Measurements from ENCODE around the gene MRPS5.

MRPS5 gene

DNA sequence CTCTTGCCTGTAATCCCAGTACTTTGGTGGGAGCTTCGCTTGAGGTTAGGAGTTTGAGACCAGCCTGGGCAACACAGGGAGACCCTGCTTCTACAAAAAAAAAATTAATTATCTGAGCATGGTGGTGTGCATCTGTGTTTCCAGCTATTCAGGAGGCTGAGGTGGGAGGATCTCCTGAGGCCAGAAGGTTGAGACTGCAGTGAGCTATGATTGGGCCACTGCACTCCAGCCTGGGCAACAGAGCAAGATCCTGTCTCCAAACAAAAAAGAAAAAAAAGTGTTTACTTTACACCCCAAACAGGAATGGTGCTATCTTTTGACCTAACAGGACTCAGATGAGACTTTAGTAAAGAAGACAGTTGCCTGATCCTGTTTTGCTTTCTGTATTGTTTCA lies 60.5 kb downstream of the MRPS5 start:
- no peak for DNase-seq (ENCODE audit: low read depth, low spot score)
- no peak overlapping the region for H3K4me3 ChIP-seq (ENCODE audit: low read depth, low read length)
- ChIA-PET CTCF (interaction anchor here (1.1 to 3.9 kb wide), 2 partner anchors 15 to 18 kb away, joined by 3 to 19 read pairs; no protein-coding TSS in a partner anchor), POLR2A (no interaction called here)
- TF ChIP-seq, protein P1, sequence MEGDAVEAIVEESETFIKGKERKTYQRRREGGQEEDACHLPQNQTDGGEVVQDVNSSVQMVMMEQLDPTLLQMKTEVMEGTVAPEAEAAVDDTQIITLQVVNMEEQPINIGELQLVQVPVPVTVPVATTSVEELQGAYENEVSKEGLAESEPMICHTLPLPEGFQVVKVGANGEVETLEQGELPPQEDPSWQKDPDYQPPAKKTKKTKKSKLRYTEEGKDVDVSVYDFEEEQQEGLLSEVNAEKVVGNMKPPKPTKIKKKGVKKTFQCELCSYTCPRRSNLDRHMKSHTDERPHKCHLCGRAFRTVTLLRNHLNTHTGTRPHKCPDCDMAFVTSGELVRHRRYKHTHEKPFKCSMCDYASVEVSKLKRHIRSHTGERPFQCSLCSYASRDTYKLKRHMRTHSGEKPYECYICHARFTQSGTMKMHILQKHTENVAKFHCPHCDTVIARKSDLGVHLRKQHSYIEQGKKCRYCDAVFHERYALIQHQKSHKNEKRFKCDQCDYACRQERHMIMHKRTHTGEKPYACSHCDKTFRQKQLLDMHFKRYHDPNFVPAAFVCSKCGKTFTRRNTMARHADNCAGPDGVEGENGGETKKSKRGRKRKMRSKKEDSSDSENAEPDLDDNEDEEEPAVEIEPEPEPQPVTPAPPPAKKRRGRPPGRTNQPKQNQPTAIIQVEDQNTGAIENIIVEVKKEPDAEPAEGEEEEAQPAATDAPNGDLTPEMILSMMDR (IDR thresholded peaks at IDR 0.05; ENCODE audit: insufficient read depth, low read length, missing control alignments): no peak

GRCh38 chr2:95060446-95061118 lies 61.0 kb downstream of the MRPS5 start:
- no peak for DNase-seq (ENCODE audit: low read depth, low spot score)
- ChIA-PET CTCF (interaction anchor here (1.1 to 1.5 kb wide), 2 partner anchors 17 to 19 kb away, joined by 3 to 5 read pairs; no protein-coding TSS in a partner anchor), POLR2A (no interaction called here)
- TF ChIP-seq, protein P1 (IDR thresholded peaks at IDR 0.05; ENCODE audit: insufficient read depth, low read length, missing control alignments): no peak
- no peak overlapping the region for H3K4me3 ChIP-seq (ENCODE audit: low read depth, low read length)

DNA sequence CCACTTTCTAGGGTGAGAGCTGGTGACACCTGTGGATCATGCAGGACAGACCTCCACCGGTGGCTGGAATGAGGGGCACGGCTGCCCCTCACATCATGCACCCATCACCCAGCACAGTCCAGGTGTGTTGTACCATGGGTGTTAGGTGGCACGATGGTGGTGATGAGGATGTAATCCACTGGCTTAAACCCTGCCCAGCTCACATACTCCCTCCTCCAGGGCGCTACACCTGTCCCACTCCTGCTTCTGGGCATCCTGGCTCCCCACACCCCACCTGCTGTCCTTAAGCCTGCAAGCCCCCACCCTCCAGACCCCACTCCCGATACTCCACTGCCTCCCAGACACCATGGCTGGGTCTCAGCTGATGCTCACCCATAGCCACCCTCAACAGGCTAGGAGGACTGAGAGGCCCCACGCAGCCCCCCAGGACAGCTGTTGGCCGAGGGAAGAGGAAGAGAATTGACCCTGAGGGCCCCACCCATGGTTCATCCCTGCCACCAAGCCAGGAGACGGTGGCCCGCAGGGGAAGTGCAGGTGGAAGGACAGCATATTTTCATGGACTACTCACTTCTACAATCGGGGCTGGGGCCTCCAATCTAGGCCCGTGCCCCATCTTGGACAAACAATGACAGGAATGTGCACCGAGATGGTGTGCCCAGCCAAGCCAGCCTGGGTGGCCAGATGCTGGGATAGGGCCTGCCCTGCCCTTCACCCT lies 61.8 kb downstream of the MRPS5 start:
- ChIA-PET CTCF (interaction anchor here (1.5 kb wide), 1 partner anchor 18 kb away, joined by 5 read pairs; no protein-coding TSS in a partner anchor), POLR2A (no interaction called here)
- TF ChIP-seq, protein P1 (IDR thresholded peaks at IDR 0.05; ENCODE audit: insufficient read depth, low read length, missing control alignments): no peak

DNA sequence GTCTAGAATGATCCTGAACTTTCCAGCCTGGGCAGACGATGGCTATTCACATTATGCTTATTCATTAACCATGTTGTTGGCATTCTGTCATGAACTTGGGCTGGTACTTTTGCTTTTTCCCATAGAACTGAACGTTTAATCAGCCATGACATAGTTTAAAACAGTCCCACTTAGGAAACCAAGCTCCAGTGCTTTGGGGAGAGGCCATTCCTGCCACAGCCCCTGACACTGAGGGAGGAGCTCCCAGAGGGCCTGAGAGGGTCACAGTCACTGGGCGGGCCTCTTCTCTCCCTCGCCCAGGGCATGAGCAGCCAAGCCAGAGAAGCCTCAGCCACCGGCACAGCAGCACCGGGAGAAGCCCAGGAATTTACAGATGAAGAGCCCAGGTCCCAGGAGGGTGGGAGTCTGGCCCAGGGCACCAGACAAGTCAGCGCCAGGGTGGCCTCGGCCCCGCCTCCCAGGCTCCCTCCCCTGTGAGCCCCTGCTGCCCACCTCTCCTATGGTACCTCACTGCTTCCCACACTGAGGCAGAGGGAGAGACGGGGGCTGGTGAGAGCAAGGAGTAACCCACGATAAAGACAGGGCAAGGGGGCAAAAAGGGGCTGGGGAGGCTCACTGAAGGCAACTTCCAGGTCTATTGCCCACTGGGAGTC lies 62.5 kb downstream of the MRPS5 start:
- ChIA-PET CTCF (interaction anchor here (1.5 kb wide), 1 partner anchor 18 kb away, joined by 5 read pairs; no protein-coding TSS in a partner anchor), POLR2A (no interaction called here)
- TF ChIP-seq, protein P1 (IDR thresholded peaks at IDR 0.05; ENCODE audit: insufficient read depth, low read length, missing control alignments): no peak
- no peak for DNase-seq (ENCODE audit: low read depth, low spot score)
- no peak overlapping the region for H3K4me3 ChIP-seq (ENCODE audit: low read depth, low read length)

More for the DNA sequence above, 61.8 kb downstream of the MRPS5 start:
- H3K4me3 ChIP-seq (ENCODE audit: low read depth, low read length): no peak overlapping the region
- DNase-seq (ENCODE audit: low read depth, low spot score): no peak

DNA sequence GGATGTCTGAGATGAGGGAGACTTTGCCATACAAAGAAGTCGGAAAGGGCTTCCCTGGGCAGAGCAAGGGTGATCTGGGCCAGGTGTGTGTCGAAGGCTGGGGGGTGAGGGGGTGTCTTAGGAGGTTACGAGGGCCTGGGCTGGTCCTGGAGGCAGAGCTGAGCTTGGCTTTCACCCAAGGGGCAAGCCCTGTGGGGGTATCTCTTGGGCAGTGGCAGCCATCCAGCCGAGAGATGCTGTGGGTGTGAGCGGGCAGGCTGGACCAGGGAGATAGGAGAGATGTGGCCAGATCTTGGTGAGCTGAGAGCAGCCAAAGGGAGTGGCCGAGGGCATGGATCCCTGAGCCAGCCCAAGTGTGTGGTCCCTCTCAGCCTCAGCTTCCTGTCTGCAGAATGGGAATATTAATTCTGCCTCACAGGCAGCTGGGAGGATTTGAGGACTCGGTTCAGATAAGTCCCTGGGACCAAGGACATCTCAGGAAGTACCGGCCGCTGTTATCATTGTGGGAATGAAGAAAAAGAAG lies 63.1 kb downstream of the MRPS5 start:
- DNase-seq (ENCODE audit: low read depth, low spot score): no peak
- ChIA-PET CTCF (interaction anchor here (1.9 kb wide), 1 partner anchor 21 kb away, joined by 4 read pairs; no protein-coding TSS in a partner anchor), POLR2A (no interaction called here)
- TF ChIP-seq, protein P1 (IDR thresholded peaks at IDR 0.05; ENCODE audit: insufficient read depth, low read length, missing control alignments): no peak
- H3K4me3 ChIP-seq (ENCODE audit: low read depth, low read length): no peak overlapping the region

Data from AG04449 (cell line).